ENCODE results near the gene AOPEP.

- no peak for TF ChIP-seq POLR2A (IDR thresholded peaks at IDR 0.05)
- TF ChIP-seq, protein P1, sequence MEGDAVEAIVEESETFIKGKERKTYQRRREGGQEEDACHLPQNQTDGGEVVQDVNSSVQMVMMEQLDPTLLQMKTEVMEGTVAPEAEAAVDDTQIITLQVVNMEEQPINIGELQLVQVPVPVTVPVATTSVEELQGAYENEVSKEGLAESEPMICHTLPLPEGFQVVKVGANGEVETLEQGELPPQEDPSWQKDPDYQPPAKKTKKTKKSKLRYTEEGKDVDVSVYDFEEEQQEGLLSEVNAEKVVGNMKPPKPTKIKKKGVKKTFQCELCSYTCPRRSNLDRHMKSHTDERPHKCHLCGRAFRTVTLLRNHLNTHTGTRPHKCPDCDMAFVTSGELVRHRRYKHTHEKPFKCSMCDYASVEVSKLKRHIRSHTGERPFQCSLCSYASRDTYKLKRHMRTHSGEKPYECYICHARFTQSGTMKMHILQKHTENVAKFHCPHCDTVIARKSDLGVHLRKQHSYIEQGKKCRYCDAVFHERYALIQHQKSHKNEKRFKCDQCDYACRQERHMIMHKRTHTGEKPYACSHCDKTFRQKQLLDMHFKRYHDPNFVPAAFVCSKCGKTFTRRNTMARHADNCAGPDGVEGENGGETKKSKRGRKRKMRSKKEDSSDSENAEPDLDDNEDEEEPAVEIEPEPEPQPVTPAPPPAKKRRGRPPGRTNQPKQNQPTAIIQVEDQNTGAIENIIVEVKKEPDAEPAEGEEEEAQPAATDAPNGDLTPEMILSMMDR (IDR thresholded peaks at IDR 0.05) = no peak
Observed at GRCh38 chr9:95107976-95108375, 381.5 kb downstream of the AOPEP start.
